H9 (cell line): ENCODE results near the gene PNMA6E. TPM values are rescaled to one million over a fixed set of nuclear protein-coding genes. Genes with fewer than 3 reads are reported as not detected.

Experiments used
- DNase-seq: peaks from one replicate; pipeline ENCODE4 v3.0.0-alpha.2; 2017
- H2AFZ ChIP-seq: one replicate; pipeline ENCODE4 v1.6.1; 2013; ENCODE audit warnings: mild to moderate bottlenecking, low read length, control low read depth, moderate library complexity
- H2AK5ac ChIP-seq: 2 replicates; pipeline ENCODE4 v1.6.1; 2013; ENCODE audit warnings: low read length, control low read depth, mixed read lengths; ENCODE audit not compliant: insufficient read length
- H2BK120ac ChIP-seq: one replicate; pipeline ENCODE4 v1.6.1; 2013; ENCODE audit warnings: low read depth, mild to moderate bottlenecking, low read length, control low read depth, inconsistent platforms; ENCODE audit not compliant: poor library complexity, severe bottlenecking
- H2BK12ac ChIP-seq: 2 replicates; pipeline ENCODE4 v1.6.1; 2013; ENCODE audit warnings: low read length, control low read depth, mixed read lengths, low read depth; ENCODE audit not compliant: insufficient read length
- H2BK15ac ChIP-seq: 2 replicates; pipeline ENCODE4 v1.6.1; 2013; ENCODE audit warnings: low read depth, low read length, control low read depth
- H2BK20ac ChIP-seq: one replicate; pipeline ENCODE4 v1.6.1; 2013; ENCODE audit warnings: low read depth, mild to moderate bottlenecking, low read length, control low read depth, inconsistent platforms; ENCODE audit not compliant: poor library complexity, severe bottlenecking
- H2BK5ac ChIP-seq: 2 replicates; pipeline ENCODE4 v1.6.1; 2013; ENCODE audit warnings: low read length, control low read depth, mixed read lengths; ENCODE audit not compliant: insufficient read length
- H3K14ac ChIP-seq: 2 replicates; pipeline ENCODE4 v1.6.1; 2013; ENCODE audit warnings: low read length, control low read depth; ENCODE audit not compliant: insufficient read depth
- H3K18ac ChIP-seq: 2 replicates; pipeline ENCODE4 v1.6.1; 2013; ENCODE audit warnings: low read depth, mild to moderate bottlenecking, mixed read lengths, low read length, control low read depth; ENCODE audit not compliant: insufficient read length
- H3K23ac ChIP-seq: 2 replicates; pipeline ENCODE4 v1.6.1; 2013; ENCODE audit warnings: low read length, control low read depth, mixed read lengths, low read depth; ENCODE audit not compliant: insufficient read length
- H3K23me2 ChIP-seq: 2 replicates; pipeline ENCODE4 v1.6.1; 2013; ENCODE audit warnings: low read depth, mild to moderate bottlenecking, mixed read lengths, low read length, control low read depth; ENCODE audit not compliant: insufficient read length, poor library complexity, severe bottlenecking
- H3K27ac ChIP-seq: 2 replicates; pipeline ENCODE4 v1.5.1; 2013; ENCODE audit warnings: low read length, control low read depth, mixed read lengths, low read depth; ENCODE audit not compliant: insufficient read length
- H3K27me3 ChIP-seq: 2 replicates; pipeline ENCODE4 v1.6.1; 2013; ENCODE audit warnings: low read length, control low read depth, inconsistent platforms; ENCODE audit not compliant: insufficient read depth
- H3K4ac ChIP-seq: 2 replicates; pipeline ENCODE4 v1.6.1; 2013; ENCODE audit warnings: low read depth, mild to moderate bottlenecking, control low read depth, inconsistent platforms, low read length, moderate library complexity
- H3K4me1 ChIP-seq: 2 replicates; pipeline ENCODE4 v1.6.1; 2013; ENCODE audit warnings: low read length, control low read depth, inconsistent platforms; ENCODE audit not compliant: insufficient read depth
- H3K4me2 ChIP-seq: 2 replicates; pipeline ENCODE4 v1.6.1; 2013; ENCODE audit warnings: low read length, control low read depth, mixed read lengths; ENCODE audit not compliant: insufficient read length, insufficient read depth
- H3K56ac ChIP-seq: 2 replicates; pipeline ENCODE4 v1.6.1; 2013; ENCODE audit warnings: low read depth, mild to moderate bottlenecking, mixed read lengths, low read length, control low read depth; ENCODE audit not compliant: insufficient read length
- H3K79me1 ChIP-seq: 2 replicates; pipeline ENCODE4 v1.6.1; 2013; ENCODE audit warnings: low read depth, mild to moderate bottlenecking, moderate library complexity, low read length, control low read depth, inconsistent platforms; ENCODE audit not compliant: insufficient read depth, poor library complexity, severe bottlenecking
- H3K79me2 ChIP-seq: 2 replicates; pipeline ENCODE4 v1.6.1; 2013; ENCODE audit warnings: low read length, control low read depth, inconsistent platforms; ENCODE audit not compliant: insufficient read depth
- H3K9ac ChIP-seq: 2 replicates; pipeline ENCODE4 v1.6.1; 2013; ENCODE audit warnings: low read length, control low read depth, mixed read lengths; ENCODE audit not compliant: insufficient read length; ENCODE audit errors: extremely low read depth
- H3K9me3 ChIP-seq: one replicate; pipeline ENCODE4 v1.6.1; 2013; ENCODE audit warnings: low read depth, low read length, inconsistent platforms; ENCODE audit not compliant: control insufficient read depth
- H3T11ph ChIP-seq: one replicate; pipeline ENCODE4 v1.6.1; 2013; ENCODE audit warnings: mild to moderate bottlenecking, low read length, control low read depth, inconsistent platforms
- H4K20me1 ChIP-seq: one replicate; pipeline ENCODE4 v1.6.1; 2013; ENCODE audit not compliant: control insufficient read depth, insufficient read length, insufficient read depth
- H4K5ac ChIP-seq: 2 replicates; pipeline ENCODE4 v1.6.1; 2013; ENCODE audit warnings: low read depth, mild to moderate bottlenecking, mixed read lengths, low read length, control low read depth; ENCODE audit not compliant: insufficient read length
- H4K8ac ChIP-seq: replicated peaks from 2 replicates; pipeline ENCODE4 v1.6.1; 2013; ENCODE audit warnings: low read length, control low read depth, mixed read lengths, low read depth; ENCODE audit not compliant: insufficient read length
- H4K91ac ChIP-seq: 2 replicates; pipeline ENCODE4 v1.6.1; 2013; ENCODE audit warnings: low read depth, mild to moderate bottlenecking, moderate library complexity, mixed read lengths, low read length, control low read depth; ENCODE audit not compliant: insufficient read length
- H3K27ac Mint-ChIP-seq, 3 experiments: 2 replicates in 2 of 3; 3 replicates in 1 of 3; pipeline ENCODE4 v1.8.0; 2020 to 2021; ENCODE audit warnings: mixed read lengths in 3 of 3, mild to moderate bottlenecking in 1 of 3, moderate library complexity in 1 of 3
- H3K27me3 Mint-ChIP-seq: 2 replicates; pipeline ENCODE4 v1.8.0; 2021; ENCODE audit warnings: low read depth, mild to moderate bottlenecking, moderate library complexity, mixed read lengths
- H3K36me3 Mint-ChIP-seq, 3 experiments: 2 replicates in 2 of 3; 3 replicates in 1 of 3; pipeline ENCODE4 v1.8.0; 2020 to 2021; ENCODE audit warnings: low read depth in 3 of 3, mixed read lengths in 3 of 3; ENCODE audit not compliant: insufficient read depth in 1 of 3
- H3K4me1 Mint-ChIP-seq, 2 experiments: 2 replicates each; pipeline ENCODE4 v1.8.0; 2020; ENCODE audit warnings: mixed read lengths in 2 of 2
- H3K4me3 Mint-ChIP-seq, 2 experiments: 2 replicates in 1 of 2; 3 replicates in 1 of 2; pipeline ENCODE4 v1.8.0; 2020 to 2021; ENCODE audit warnings: mild to moderate bottlenecking in 2 of 2, mixed read lengths in 2 of 2, moderate library complexity in 1 of 2
- H3K9me3 Mint-ChIP-seq, 2 experiments: 2 replicates in 1 of 2; 3 replicates in 1 of 2; pipeline ENCODE4 v1.8.0; 2020; ENCODE audit warnings: mild to moderate bottlenecking in 2 of 2, mixed read lengths in 2 of 2, moderate library complexity in 1 of 2
- CTCF ChIP-seq: fragments of 200-600 bp; sonication (generic); conservative IDR thresholded peaks from 3 replicates; pipeline ENCODE4 v1.8.0; 2021; ENCODE audit warnings: antibody characterized with exemption, mild to moderate bottlenecking
- WGBS: extraction: QIAGEN DNeasy Blood & Tissue Kit; methylation state at CpG from one replicate; pipeline ENCODE4 v1.1.7; 2013; ENCODE audit warnings: missing lambda C conversion rate, low lambda C conversion rate, mixed read lengths; ENCODE audit not compliant: insufficient read length; ENCODE audit errors: extremely low coverage; 5-methylcytosine and 5-hydroxymethylcytosine counted together
- total RNA-seq: library from RNA; stranded (reverse); gene quantifications from 2 replicates; pipeline ENCODE4 v1.2.1, GENCODE V29; 2021

PNMA6E gene
- total RNA-seq, 1 experiment from 2014 or later = not detected

GRCh38 chrX:153375571-153375970 is 25.6 kb downstream of the PNMA6E start:
- Histone ChIP-seq H2AK5ac (no peak overlapping the region), H3K23me2 (no peaks in the 10 kb centered on the region), H3K9ac (no peak overlapping the region), H4K91ac (no peak overlapping the region), H3K79me1 (no peaks in the 10 kb centered on the region), H3K27me3 (no peaks in the 10 kb centered on the region), H2BK20ac (no peak overlapping the region), H2BK120ac (no peak overlapping the region), H4K8ac (no peak overlapping the region), H3K23ac (no peak overlapping the region), H2BK15ac (no peak overlapping the region), H3K18ac (no peak overlapping the region), H3K14ac (no peak overlapping the region), H3K4me2 (no peak overlapping the region), H3K56ac (no peak overlapping the region), H4K20me1 (no peaks in the 10 kb centered on the region), H3K9me3 (peaks cover 43% of the 10 kb centered on the region), H3K27ac (no peak overlapping the region), H2BK12ac (no peak overlapping the region), H3K79me2 (no peaks in the 10 kb centered on the region), H4K5ac (no peak overlapping the region), H3K4ac (no peak overlapping the region), H3K4me1 (no peaks in the 10 kb centered on the region), H2AFZ (no peak overlapping the region), H2BK5ac (no peak overlapping the region), H3T11ph (no peak overlapping the region)
- peaks cover 76 to 81% of the 10 kb centered on the region in 2 experiments for H3K9me3 Mint-ChIP-seq
- TF ChIP-seq CTCF = no peak
- peaks cover 6 to 12% (median 8%) of the 10 kb centered on the region in 3 experiments; a peak in 5 of 7 replicates for H3K36me3 Mint-ChIP-seq
- no peak overlapping the region for H3K4me3 Mint-ChIP-seq
- no peak for DNase-seq
- no peak overlapping the region for H3K27ac Mint-ChIP-seq
- H3K4me1 Mint-ChIP-seq = peaks cover 9 to 14% of the 10 kb centered on the region in 2 experiments
- no CpG with 5 or more reads among the region's 5 CpGs for WGBS
- peaks cover 4% of the 10 kb centered on the region for H3K27me3 Mint-ChIP-seq
